Measurements from ENCODE around the gene COL4A1. TPM values are rescaled to one million over a fixed set of nuclear protein-coding genes. Genes with fewer than 3 reads are reported as not detected.

Gene COL4A1
- total RNA-seq, 2 donors from 2014 or later = 80.4 to 253 TPM

- H3K27me3 ChIP-seq = no peaks in the 10 kb centered on the region
- H3K9me3 ChIP-seq = no peaks in the 10 kb centered on the region
- TF ChIP-seq POLR2A (IDR thresholded peaks at IDR 0.05) = no peak
- TF ChIP-seq, protein P1, sequence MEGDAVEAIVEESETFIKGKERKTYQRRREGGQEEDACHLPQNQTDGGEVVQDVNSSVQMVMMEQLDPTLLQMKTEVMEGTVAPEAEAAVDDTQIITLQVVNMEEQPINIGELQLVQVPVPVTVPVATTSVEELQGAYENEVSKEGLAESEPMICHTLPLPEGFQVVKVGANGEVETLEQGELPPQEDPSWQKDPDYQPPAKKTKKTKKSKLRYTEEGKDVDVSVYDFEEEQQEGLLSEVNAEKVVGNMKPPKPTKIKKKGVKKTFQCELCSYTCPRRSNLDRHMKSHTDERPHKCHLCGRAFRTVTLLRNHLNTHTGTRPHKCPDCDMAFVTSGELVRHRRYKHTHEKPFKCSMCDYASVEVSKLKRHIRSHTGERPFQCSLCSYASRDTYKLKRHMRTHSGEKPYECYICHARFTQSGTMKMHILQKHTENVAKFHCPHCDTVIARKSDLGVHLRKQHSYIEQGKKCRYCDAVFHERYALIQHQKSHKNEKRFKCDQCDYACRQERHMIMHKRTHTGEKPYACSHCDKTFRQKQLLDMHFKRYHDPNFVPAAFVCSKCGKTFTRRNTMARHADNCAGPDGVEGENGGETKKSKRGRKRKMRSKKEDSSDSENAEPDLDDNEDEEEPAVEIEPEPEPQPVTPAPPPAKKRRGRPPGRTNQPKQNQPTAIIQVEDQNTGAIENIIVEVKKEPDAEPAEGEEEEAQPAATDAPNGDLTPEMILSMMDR (IDR thresholded peaks at IDR 0.05) = no peak
- 82 to 83% methylated on average over 1 of the region's 1 CpG for WGBS, 2 donors
- H3K27ac ChIP-seq = no peak overlapping the region
- ATAC-seq (no peak), DNase-seq (no peak)
- intact Hi-C loops (cut with DNase I) = no loop called here
- no peak overlapping the region for H3K4me3 ChIP-seq
- no peaks in the 10 kb centered on the region for H3K36me3 ChIP-seq (replicated peaks in 1 of 2; ENCODE audit: insufficient read depth in 1 of 2, low read depth in 2 of 2)
- peaks cover 16% of the 10 kb centered on the region for H3K4me1 ChIP-seq
These were observed 43.1 kb upstream of the COL4A1 start for GRCh38 chr13:110350049-110350448.

DNA sequence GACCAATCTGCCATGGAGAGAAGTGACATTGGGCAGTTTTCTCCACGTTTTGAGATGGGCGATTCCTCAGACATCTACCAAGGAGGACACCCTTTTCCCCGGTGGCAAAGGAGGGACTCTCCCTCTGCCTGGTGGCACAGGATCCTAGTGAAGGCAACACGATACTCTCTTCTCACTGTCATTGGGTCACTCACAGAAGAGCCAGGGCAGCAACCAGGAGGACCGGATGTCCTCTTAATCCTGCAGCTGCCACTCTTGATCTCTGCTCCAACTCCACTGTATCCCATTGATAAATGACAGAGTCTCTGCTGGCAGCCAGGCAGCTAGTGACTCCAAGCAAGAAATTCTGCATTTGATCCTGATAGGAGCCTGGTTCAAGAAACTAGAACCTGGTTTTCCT is 42.3 kb upstream of the COL4A1 start:
- Histone ChIP-seq H3K36me3 (replicated peaks in 1 of 2; ENCODE audit: insufficient read depth in 1 of 2, low read depth in 2 of 2) (no peaks in the 10 kb centered on the region), H3K9me3 (no peaks in the 10 kb centered on the region), H3K27ac (no peak overlapping the region), H3K4me3 (no peak overlapping the region), H3K4me1 (peaks cover 8% of the 10 kb centered on the region), H3K27me3 (no peaks in the 10 kb centered on the region)
- no peak for ATAC-seq
- 62 to 67% methylated on average over 5 of the region's 5 CpGs for WGBS, 2 donors
- no peak for DNase-seq
- TF ChIP-seq, protein P1 (IDR thresholded peaks at IDR 0.05) = no peak
- no peak for TF ChIP-seq POLR2A (IDR thresholded peaks at IDR 0.05)
- intact Hi-C loops (cut with DNase I) = no loop called here

DNA sequence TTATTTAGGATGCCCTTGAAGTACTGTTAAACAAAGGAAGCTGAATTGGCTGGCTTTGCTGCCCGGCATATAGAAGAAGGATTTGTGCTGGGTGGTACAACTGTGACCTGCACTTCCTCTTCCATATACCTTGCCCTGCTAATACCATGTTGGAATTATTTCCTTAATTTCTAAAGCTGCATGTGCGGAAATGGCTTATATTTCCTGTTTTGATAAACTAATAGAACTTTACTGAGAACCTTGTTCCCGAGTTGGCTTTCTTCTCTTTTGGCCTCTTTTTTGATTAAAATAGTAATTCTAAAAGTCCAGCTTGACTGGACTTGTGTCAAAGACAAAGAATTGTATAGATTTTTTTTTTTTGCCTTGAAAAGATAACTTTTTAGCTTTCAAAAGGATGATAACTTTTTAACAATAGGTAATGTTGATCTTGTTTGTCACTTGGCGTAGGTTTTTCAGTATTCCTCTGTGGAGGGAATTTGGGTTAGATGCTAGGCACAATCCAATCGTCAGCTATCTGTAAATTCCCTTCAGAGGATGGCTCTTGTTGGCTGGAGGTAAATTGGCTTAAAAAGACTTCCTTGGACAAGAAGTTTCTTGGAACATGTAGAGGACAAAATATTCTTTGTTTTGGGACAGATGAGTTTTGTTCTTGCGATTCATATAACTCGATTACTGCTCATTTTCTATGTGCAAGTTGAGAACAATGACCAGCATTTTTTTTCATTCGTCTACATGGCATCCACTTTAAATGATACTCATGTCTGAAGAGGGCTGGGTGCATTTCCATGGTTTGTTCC is 41.5 kb upstream of the COL4A1 start:
- Histone ChIP-seq H3K9me3 (no peaks in the 10 kb centered on the region), H3K27me3 (no peaks in the 10 kb centered on the region), H3K27ac (peak overlapping the region in 2 of 4 donors; percentile 0 to 44), H3K36me3 (replicated peaks in 1 of 2; ENCODE audit: insufficient read depth in 1 of 2, low read depth in 2 of 2) (no peaks in the 10 kb centered on the region), H3K4me3 (no peak overlapping the region), H3K4me1 (peaks cover 6% of the 10 kb centered on the region)
- ATAC-seq (no peak), DNase-seq (no peak)
- 65 to 67% methylated on average over 8 of the region's 8 CpGs for WGBS, 2 donors
- TF ChIP-seq, protein P1 (IDR thresholded peaks at IDR 0.05) = no peak
- no peak for TF ChIP-seq POLR2A (IDR thresholded peaks at IDR 0.05)
- intact Hi-C loops (cut with DNase I) = no loop called here

- WGBS, 2 donors = 60 to 65% methylated on average over 17 to 18 of the region's 18 CpGs
- peak overlapping the region in 3 of 4 donors; percentile 0 to 44 (median 22) for H3K27ac ChIP-seq
- H3K4me3 ChIP-seq = no peak overlapping the region
- DNase-seq = no peak
- peak; percentile 64 for ATAC-seq
- intact Hi-C loops (cut with DNase I) = no loop called here
- no peaks in the 10 kb centered on the region for H3K9me3 ChIP-seq
- no peaks in the 10 kb centered on the region for H3K27me3 ChIP-seq
- peaks cover 6% of the 10 kb centered on the region for H3K4me1 ChIP-seq
- H3K36me3 ChIP-seq (replicated peaks in 1 of 2; ENCODE audit: insufficient read depth in 1 of 2, low read depth in 2 of 2) = no peaks in the 10 kb centered on the region
- no peak for TF ChIP-seq POLR2A (IDR thresholded peaks at IDR 0.05)
- TF ChIP-seq, protein P1 (IDR thresholded peaks at IDR 0.05) = no peak
These were observed 40.8 kb upstream of the COL4A1 start for GRCh38 chr13:110347535-110348308.
